ENCODE results near the gene ROBO1.

GRCh38 chr3:78610462-78611125 lies 1157.2 kb downstream of the ROBO1 start:
- TF ChIP-seq CTCF (IDR thresholded peaks at IDR 0.05; ENCODE audit: insufficient read depth, low read length, poor library complexity, severe bottlenecking) (no peak), EZH2phosphoT487 (conservative IDR thresholded peaks at IDR 0.05; ENCODE audit: low read length) (no peak)
